ENCODE measurements around the gene FUT2.
"Not testable (repeated sequence)": the region's sequence is repeated elsewhere in the genome, so short reads cannot be mapped to it uniquely, and the experiment has no call there.

Gene FUT2

DNA sequence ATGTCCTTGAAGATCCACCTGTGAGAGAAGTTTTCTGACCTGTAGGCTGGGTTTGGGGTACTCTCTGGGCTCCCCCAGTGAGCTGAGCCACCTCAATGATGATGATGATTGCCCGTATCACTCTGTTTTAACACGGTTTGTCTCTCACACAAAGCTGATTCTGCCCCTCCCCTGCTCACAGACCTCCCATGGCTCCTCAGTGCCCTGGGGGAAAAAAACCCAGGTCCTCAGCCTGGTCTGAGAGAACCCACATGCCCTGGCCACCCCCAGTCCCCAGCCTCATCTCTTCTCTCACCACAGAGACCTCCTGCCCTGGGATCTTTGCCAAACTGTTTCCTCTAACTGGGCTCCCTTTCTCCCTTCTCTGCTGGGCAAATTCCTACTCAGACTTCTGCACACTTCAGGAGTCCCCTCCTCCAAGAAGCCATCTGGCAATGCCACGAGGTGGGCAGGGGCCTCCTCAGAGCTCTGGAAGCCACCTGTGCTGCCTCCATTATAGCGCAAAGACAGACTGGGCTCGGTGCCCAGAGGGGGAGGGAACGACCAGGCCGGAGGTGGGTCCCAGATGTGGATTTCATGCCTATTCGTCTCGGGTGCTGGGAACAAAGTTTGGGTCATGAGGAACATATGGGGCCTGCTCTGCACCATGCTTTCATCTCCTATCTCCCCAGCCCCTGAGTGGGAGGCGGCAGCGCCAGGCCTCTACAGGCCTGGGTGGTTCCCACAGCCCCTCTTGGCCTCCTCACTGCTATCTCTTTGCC lies 41.3 kb upstream of the FUT2 start:
- Histone ChIP-seq H3K4me3 (ENCODE audit: low read length, poor library complexity, severe bottlenecking) (no peak overlapping the region), H3K9ac (ENCODE audit: low read depth, low read length, poor library complexity, severe bottlenecking) (no peak overlapping the region), H3K79me2 (ENCODE audit: insufficient read depth, low read length) (no peaks in the 10 kb centered on the region), H3K9me3 (ENCODE audit: insufficient read depth, low read depth, low read length) (no peaks in the 10 kb centered on the region), H2AFZ (ENCODE audit: low read length) (no peak overlapping the region; the same call in 1 of the 2 replicates), H3K4me2 (ENCODE audit: low read depth, low read length, poor library complexity, severe bottlenecking) (no peak overlapping the region), H3K27me3 (ENCODE audit: insufficient read depth, low read length, poor library complexity, severe bottlenecking) (no peaks in the 10 kb centered on the region), H4K20me1 (ENCODE audit: insufficient read depth, low read length, poor library complexity, severe bottlenecking) (no peaks in the 10 kb centered on the region), H3K4me1 (ENCODE audit: insufficient read depth, low read length, poor library complexity, severe bottlenecking) (no peaks in the 10 kb centered on the region), H3K9me2 (replicated peaks; ENCODE audit: low read depth, low read length) (no peaks in the 10 kb centered on the region), H3K36me3 (ENCODE audit: insufficient read depth, low read length) (no peaks in the 10 kb centered on the region), H3F3A (ENCODE audit: low read depth) (no peaks in the 10 kb centered on the region)
- TF ChIP-seq, protein P1, sequence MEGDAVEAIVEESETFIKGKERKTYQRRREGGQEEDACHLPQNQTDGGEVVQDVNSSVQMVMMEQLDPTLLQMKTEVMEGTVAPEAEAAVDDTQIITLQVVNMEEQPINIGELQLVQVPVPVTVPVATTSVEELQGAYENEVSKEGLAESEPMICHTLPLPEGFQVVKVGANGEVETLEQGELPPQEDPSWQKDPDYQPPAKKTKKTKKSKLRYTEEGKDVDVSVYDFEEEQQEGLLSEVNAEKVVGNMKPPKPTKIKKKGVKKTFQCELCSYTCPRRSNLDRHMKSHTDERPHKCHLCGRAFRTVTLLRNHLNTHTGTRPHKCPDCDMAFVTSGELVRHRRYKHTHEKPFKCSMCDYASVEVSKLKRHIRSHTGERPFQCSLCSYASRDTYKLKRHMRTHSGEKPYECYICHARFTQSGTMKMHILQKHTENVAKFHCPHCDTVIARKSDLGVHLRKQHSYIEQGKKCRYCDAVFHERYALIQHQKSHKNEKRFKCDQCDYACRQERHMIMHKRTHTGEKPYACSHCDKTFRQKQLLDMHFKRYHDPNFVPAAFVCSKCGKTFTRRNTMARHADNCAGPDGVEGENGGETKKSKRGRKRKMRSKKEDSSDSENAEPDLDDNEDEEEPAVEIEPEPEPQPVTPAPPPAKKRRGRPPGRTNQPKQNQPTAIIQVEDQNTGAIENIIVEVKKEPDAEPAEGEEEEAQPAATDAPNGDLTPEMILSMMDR (conservative IDR thresholded peaks at IDR 0.05; ENCODE audit: low read length) = no peak
- TF ChIP-seq EZH2phosphoT487 (IDR thresholded peaks at IDR 0.05; ENCODE audit: borderline replicate concordance) = no peak

DNA sequence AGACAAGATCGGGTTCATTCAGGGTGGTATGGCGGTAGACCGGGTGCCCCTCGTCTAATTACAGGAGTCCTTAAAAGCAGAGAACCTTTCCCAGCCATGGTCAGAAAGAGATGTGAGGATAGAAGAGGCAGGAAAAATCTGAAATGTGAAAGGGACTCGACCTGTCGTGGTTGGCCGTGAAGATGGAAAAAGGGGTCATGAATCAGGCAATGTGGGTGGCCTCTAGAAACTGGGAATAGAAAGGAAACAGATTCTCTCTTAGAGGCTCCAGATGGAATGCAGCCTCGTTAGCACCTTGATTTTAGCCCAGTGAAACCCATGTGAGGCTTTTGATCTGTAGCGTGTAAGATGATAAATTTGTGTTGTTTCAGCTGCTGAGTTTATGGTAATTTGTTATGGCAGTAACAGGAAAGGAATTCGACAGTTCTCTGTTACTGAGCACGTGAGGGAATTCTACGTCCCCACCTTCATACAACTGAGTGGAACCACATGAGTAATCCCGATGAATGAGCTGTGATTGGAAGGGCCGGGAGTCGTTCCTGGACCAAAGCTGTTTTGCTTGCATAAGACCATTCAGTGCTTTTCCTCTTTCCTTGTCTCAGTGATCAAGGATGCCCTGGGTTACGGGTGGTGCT lies 38.8 kb upstream of the FUT2 start:
- no peaks in the 10 kb centered on the region for H3K27me3 ChIP-seq (ENCODE audit: insufficient read depth, low read length, poor library complexity, severe bottlenecking)
- H3K9me3 ChIP-seq (ENCODE audit: insufficient read depth, low read depth, low read length) = no peaks in the 10 kb centered on the region
- no peaks in the 10 kb centered on the region for H4K20me1 ChIP-seq (ENCODE audit: insufficient read depth, low read length, poor library complexity, severe bottlenecking)
- H3K4me3 ChIP-seq (ENCODE audit: low read length, poor library complexity, severe bottlenecking) = no peak overlapping the region
- H3K4me2 ChIP-seq (ENCODE audit: low read depth, low read length, poor library complexity, severe bottlenecking) = no peak overlapping the region
- H3K79me2 ChIP-seq (ENCODE audit: insufficient read depth, low read length) = no peaks in the 10 kb centered on the region
- TF ChIP-seq, protein P1 (conservative IDR thresholded peaks at IDR 0.05; ENCODE audit: low read length) = no peak
- no peak for TF ChIP-seq EZH2phosphoT487 (IDR thresholded peaks at IDR 0.05; ENCODE audit: borderline replicate concordance)
- H3K9me2 ChIP-seq (replicated peaks; ENCODE audit: low read depth, low read length) = no peaks in the 10 kb centered on the region
- H3K36me3 ChIP-seq (ENCODE audit: insufficient read depth, low read length) = no peaks in the 10 kb centered on the region
- H3K9ac ChIP-seq (ENCODE audit: low read depth, low read length, poor library complexity, severe bottlenecking) = no peak overlapping the region
- no peak overlapping the region for H2AFZ ChIP-seq (ENCODE audit: low read length)
- H3K4me1 ChIP-seq (ENCODE audit: insufficient read depth, low read length, poor library complexity, severe bottlenecking) = peaks cover 8% of the 10 kb centered on the region
- H3F3A ChIP-seq (ENCODE audit: low read depth) = no peaks in the 10 kb centered on the region

- H3K9ac ChIP-seq (ENCODE audit: low read depth, low read length, poor library complexity, severe bottlenecking); H3K27me3 ChIP-seq (ENCODE audit: insufficient read depth, low read length, poor library complexity, severe bottlenecking); H3K36me3 ChIP-seq (ENCODE audit: insufficient read depth, low read length); H3K4me1 ChIP-seq (ENCODE audit: insufficient read depth, low read length, poor library complexity, severe bottlenecking); H3K79me2 ChIP-seq (ENCODE audit: insufficient read depth, low read length); H3K4me2 ChIP-seq (ENCODE audit: low read depth, low read length, poor library complexity, severe bottlenecking); H3K4me3 ChIP-seq (ENCODE audit: low read length, poor library complexity, severe bottlenecking); H4K20me1 ChIP-seq (ENCODE audit: insufficient read depth, low read length, poor library complexity, severe bottlenecking); H3F3A ChIP-seq (ENCODE audit: low read depth); H3K9me3 ChIP-seq (ENCODE audit: insufficient read depth, low read depth, low read length); H3K9me2 ChIP-seq (replicated peaks; ENCODE audit: low read depth, low read length); H2AFZ ChIP-seq (ENCODE audit: low read length): not testable (repeated sequence)
These were observed 37.9 kb upstream of the FUT2 start for GRCh38 chr19:48657828-48658227.

All from Loucy (cell line).